Measurements from ENCODE around the gene MLEC. TPM values are rescaled to one million over a fixed set of nuclear protein-coding genes. Genes with fewer than 3 reads are reported as not detected.

MLEC gene
- total RNA-seq, 4 donors from 2014 or later, result 65.1 to 94.1 (median 85.8) TPM

DNA sequence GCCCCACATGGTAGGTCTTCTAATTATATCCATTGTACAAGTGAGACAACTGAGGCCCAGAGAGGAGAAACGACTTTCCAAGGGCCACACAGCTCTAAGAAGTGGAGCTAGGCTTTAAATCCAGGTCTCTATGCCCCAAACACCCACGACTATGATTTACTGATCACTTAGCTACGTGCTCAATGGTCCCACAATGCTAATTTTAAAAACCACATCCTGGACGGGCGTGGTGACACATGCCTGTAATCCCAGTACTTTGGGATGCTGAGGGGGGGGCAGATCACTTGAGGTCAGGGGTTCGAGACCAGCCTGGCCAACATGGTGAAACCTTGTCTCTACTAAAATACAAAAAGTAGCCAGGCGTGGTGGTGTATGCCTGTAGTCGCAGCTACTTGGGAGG, 8.4 kb upstream of the MLEC start:
- TF ChIP-seq, protein P1, sequence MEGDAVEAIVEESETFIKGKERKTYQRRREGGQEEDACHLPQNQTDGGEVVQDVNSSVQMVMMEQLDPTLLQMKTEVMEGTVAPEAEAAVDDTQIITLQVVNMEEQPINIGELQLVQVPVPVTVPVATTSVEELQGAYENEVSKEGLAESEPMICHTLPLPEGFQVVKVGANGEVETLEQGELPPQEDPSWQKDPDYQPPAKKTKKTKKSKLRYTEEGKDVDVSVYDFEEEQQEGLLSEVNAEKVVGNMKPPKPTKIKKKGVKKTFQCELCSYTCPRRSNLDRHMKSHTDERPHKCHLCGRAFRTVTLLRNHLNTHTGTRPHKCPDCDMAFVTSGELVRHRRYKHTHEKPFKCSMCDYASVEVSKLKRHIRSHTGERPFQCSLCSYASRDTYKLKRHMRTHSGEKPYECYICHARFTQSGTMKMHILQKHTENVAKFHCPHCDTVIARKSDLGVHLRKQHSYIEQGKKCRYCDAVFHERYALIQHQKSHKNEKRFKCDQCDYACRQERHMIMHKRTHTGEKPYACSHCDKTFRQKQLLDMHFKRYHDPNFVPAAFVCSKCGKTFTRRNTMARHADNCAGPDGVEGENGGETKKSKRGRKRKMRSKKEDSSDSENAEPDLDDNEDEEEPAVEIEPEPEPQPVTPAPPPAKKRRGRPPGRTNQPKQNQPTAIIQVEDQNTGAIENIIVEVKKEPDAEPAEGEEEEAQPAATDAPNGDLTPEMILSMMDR (IDR thresholded peaks at IDR 0.05; ENCODE audit: low read depth), result no peak

GRCh38 chr12:120680165-120680738, 6.7 kb upstream of the MLEC start:
- TF ChIP-seq, protein P1 (IDR thresholded peaks at IDR 0.05; ENCODE audit: low read depth), result no peak

DNA sequence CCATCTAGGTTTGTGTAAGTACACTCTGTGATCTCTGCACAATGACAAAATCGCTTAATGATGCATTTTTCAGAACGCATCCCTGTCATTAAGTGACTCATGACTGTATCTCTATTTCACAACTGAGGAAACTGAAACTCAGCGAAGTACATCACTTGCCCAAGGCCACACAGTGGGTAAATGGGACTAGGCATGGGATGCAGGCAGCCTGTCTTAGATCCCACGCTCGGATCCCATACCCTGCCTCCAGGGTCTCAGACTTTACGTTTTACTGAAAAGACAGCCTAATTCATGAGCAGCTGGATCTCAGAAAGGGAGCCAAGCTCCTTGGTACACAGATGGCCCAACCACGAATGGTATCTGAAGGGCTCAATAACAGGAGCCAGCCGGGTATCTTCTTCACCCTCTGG, 2.4 kb upstream of the MLEC start:
- TF ChIP-seq, protein P1 (IDR thresholded peaks at IDR 0.05; ENCODE audit: low read depth), result no peak

DNA sequence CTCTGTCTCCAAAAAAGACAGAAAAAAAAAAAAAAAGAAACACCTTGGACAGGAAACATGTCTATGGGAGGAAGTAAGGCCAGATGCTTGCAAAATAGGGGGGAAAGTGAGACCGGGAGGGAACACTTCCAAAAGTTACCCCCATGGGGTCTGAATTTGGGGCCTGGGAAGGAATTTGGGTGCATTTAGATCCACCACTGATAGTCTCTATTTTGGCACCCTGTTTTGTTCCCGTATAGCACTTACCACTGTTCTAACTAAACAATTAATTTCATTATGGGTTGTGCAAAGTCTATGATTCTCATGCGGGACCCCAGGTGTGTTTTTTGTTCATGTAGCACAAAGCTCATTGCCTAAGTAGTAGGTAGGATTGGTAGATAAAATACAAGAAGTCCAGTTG, 1.4 kb upstream of the MLEC start:
- TF ChIP-seq, protein P1 (IDR thresholded peaks at IDR 0.05; ENCODE audit: low read depth), result no peak

GRCh38 chr12:120686151-120686689, 729 bp upstream of the MLEC start:
- TF ChIP-seq, protein P1 (IDR thresholded peaks at IDR 0.05; ENCODE audit: low read depth), result no peak

GRCh38 chr12:120687578-120688289, 785 bp downstream of the MLEC start:
- TF ChIP-seq, protein P1 (IDR thresholded peaks at IDR 0.05; ENCODE audit: low read depth), result no peak

DNA sequence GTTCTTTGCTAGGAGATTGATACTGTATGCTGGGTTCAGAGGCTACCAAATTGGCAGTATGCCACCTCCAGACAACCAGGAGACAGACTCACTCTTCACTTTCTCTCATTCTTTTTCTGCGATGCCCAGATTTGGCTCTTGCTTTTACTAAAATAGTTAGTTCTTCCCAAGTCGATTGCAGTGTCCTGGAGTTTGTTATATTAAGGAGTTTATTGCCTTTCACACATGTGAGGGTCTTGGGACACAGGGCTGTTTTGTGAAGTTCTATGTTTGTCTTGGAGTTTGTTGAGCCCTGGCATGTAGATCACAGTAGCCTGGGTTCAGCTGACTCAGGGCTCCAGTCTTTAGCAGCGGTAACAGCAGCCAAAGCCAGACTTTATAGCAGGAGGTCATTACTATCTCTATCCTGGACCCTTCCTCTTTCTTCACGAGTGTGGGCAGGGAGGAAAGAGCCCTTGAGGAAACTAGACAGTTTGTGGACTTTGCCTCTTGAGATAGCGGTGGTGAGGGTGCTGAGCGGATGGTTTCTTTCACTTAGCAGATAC, 1.6 kb downstream of the MLEC start:
- TF ChIP-seq, protein P1 (IDR thresholded peaks at IDR 0.05; ENCODE audit: low read depth), result no peak

All from subcutaneous adipose tissue (tissue), 4 donors.